Neural cell (in vitro differentiated cells): ENCODE measurements around the gene TSSC4.

Experiments used
- CTCF ChIP-seq: fragments of 450-650 bp; IDR thresholded peaks from 2 replicates; pipeline ENCODE4 v1.5.1; 2014; ENCODE audit warnings: antibody characterized with exemption, mild to moderate bottlenecking, moderate library complexity; ENCODE audit not compliant: poor library complexity, severe bottlenecking
- EZH2 ChIP-seq: fragments of 200-600, 300-800 bp; shearing (Covaris generic), sonication (generic); IDR thresholded peaks from 2 replicates; pipeline ENCODE4 v1.6.1; 2014; ENCODE audit warnings: antibody characterized with exemption, low read length, borderline replicate concordance, mild to moderate bottlenecking; ENCODE audit not compliant: insufficient read depth, poor library complexity, severe bottlenecking
- POLR2AphosphoS5 ChIP-seq: IDR thresholded peaks from 2 replicates; pipeline ENCODE4 v1.6.1; 2012
- RAD21 ChIP-seq: fragments of 450-650 bp; conservative IDR thresholded peaks from 2 replicates; pipeline ENCODE4 v1.6.1; 2014; ENCODE audit warnings: antibody characterized with exemption, mild to moderate bottlenecking, moderate library complexity

GRCh38 chr11:2374456-2375201, 25.9 kb upstream of the TSSC4 start:
- TF ChIP-seq RAD21 (no peak), CTCF (no peak), POLR2AphosphoS5 (no peak), EZH2 (no peak)
